MM.1S (cell line): ENCODE results near the gene NCR3LG1.

Source experiments
- DNase-seq: peaks from one replicate; pipeline ENCODE4 v3.0.0-alpha.2; 2015
- H2AFZ ChIP-seq: fragments of 300-600 bp; sonication (generic); 2 replicates; pipeline ENCODE4 v1.6.0; 2016; ENCODE audit warnings: antibody characterized with exemption, low read length
- H3F3A ChIP-seq: fragments of 300-600 bp; sonication (generic); 2 replicates; pipeline ENCODE4 v1.6.1; 2016; ENCODE audit warnings: mild to moderate bottlenecking, antibody characterized with exemption, low read length, moderate library complexity, mixed read lengths; ENCODE audit not compliant: insufficient read depth
- H3K27ac ChIP-seq: fragments of 300-600 bp; sonication (generic); 2 replicates; pipeline ENCODE4 v1.5.1; 2016; ENCODE audit warnings: mild to moderate bottlenecking, low read length
- H3K27me3 ChIP-seq: fragments of 300-600 bp; sonication (generic); replicated peaks from 2 replicates; pipeline ENCODE4 v1.6.0; 2016; ENCODE audit warnings: low read length; ENCODE audit not compliant: insufficient read depth
- H3K36me3 ChIP-seq: fragments of 300-600 bp; sonication (generic); replicated peaks from 2 replicates; pipeline ENCODE4 v1.6.1; 2016; ENCODE audit warnings: mild to moderate bottlenecking, low read length, mixed read lengths; ENCODE audit not compliant: insufficient read depth
- H3K4me1 ChIP-seq: fragments of 300-600 bp; sonication (generic); 2 replicates; pipeline ENCODE4 v1.6.1; 2016; ENCODE audit warnings: low read length, mixed read lengths
- H3K4me2 ChIP-seq: fragments of 300-600 bp; sonication (generic); 2 replicates; pipeline ENCODE4 v1.6.0; 2016; ENCODE audit warnings: low read depth, low read length
- H3K4me3 ChIP-seq: fragments of 300-600 bp; sonication (generic); 2 replicates; pipeline ENCODE4 v1.5.1; 2016; ENCODE audit warnings: low read length, mixed read lengths
- H3K79me2 ChIP-seq: fragments of 300-600 bp; sonication (generic); 2 replicates; pipeline ENCODE4 v1.6.1; 2016; ENCODE audit warnings: mixed run types, low read length, mixed read lengths
- H3K9ac ChIP-seq: fragments of 300-600 bp; sonication (generic); 2 replicates; pipeline ENCODE4 v1.6.1; 2016; ENCODE audit warnings: low read length, mixed read lengths
- H3K9me2 ChIP-seq: fragments of 300-600 bp; sonication (generic); replicated peaks from 2 replicates; pipeline ENCODE4 v1.6.1; 2016; ENCODE audit warnings: mild to moderate bottlenecking, low read length, mixed read lengths; ENCODE audit not compliant: insufficient read depth
- H3K9me3 ChIP-seq: fragments of 300-600 bp; sonication (generic); replicated peaks from 2 replicates; pipeline ENCODE4 v1.6.1; 2016; ENCODE audit warnings: mild to moderate bottlenecking, low read length, mixed read lengths; ENCODE audit not compliant: insufficient read depth
- H4K20me1 ChIP-seq: fragments of 300-600 bp; sonication (generic); 2 replicates; pipeline ENCODE4 v1.6.1; 2016; ENCODE audit warnings: mild to moderate bottlenecking, low read length, moderate library complexity, mixed read lengths; ENCODE audit not compliant: insufficient read depth
- EZH2 ChIP-seq: fragments of 300-600 bp; sonication (generic); optimal IDR thresholded peaks from 2 replicates; pipeline ENCODE3; 2017; ENCODE audit warnings: low read depth, mild to moderate bottlenecking, antibody characterized with exemption, low read length, mixed read lengths
- EZH2phosphoT487 ChIP-seq: fragments of 300-600 bp; sonication (generic); IDR thresholded peaks from 2 replicates; pipeline ENCODE4 v1.6.1; 2018; ENCODE audit warnings: antibody characterized with exemption, low read length
- TF ChIP-seq, protein P1 (sequence below): fragments of 300-600 bp; sonication (generic); IDR thresholded peaks from 2 replicates; pipeline ENCODE4 v1.5.1; 2016; ENCODE audit warnings: antibody characterized with exemption, low read length, mixed read lengths

NCR3LG1 gene

GRCh38 chr11:17383461-17383860 is 31.9 kb downstream of the NCR3LG1 start:
- TF ChIP-seq, protein P1, sequence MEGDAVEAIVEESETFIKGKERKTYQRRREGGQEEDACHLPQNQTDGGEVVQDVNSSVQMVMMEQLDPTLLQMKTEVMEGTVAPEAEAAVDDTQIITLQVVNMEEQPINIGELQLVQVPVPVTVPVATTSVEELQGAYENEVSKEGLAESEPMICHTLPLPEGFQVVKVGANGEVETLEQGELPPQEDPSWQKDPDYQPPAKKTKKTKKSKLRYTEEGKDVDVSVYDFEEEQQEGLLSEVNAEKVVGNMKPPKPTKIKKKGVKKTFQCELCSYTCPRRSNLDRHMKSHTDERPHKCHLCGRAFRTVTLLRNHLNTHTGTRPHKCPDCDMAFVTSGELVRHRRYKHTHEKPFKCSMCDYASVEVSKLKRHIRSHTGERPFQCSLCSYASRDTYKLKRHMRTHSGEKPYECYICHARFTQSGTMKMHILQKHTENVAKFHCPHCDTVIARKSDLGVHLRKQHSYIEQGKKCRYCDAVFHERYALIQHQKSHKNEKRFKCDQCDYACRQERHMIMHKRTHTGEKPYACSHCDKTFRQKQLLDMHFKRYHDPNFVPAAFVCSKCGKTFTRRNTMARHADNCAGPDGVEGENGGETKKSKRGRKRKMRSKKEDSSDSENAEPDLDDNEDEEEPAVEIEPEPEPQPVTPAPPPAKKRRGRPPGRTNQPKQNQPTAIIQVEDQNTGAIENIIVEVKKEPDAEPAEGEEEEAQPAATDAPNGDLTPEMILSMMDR: no peak
- TF ChIP-seq EZH2: no peak
- no peak for TF ChIP-seq EZH2phosphoT487
- Histone ChIP-seq H3K27ac (no peak overlapping the region), H3F3A (0 out of 2 replicates have a peak, but pooled peaks cover 3% of the 10 kb centered on the region), H3K79me2 (0 out of 2 replicates have a peak, but pooled peaks cover 11% of the 10 kb centered on the region), H3K4me1 (peaks cover 18% of the 10 kb centered on the region), H3K9me2 (no peaks in the 10 kb centered on the region), H3K4me2 (no peak overlapping the region), H3K9ac (no peak overlapping the region), H2AFZ (no peak overlapping the region), H3K9me3 (no peaks in the 10 kb centered on the region), H3K36me3 (no peaks in the 10 kb centered on the region), H3K4me3 (no peak overlapping the region), H3K27me3 (no peaks in the 10 kb centered on the region), H4K20me1 (no peaks in the 10 kb centered on the region)
- DNase-seq: no peak

- Histone ChIP-seq H3K4me3 (no peak overlapping the region), H3K4me1 (peaks cover 18% of the 10 kb centered on the region), H3K9me3 (no peaks in the 10 kb centered on the region), H3K27me3 (no peaks in the 10 kb centered on the region), H3K9ac (no peak overlapping the region), H4K20me1 (no peaks in the 10 kb centered on the region), H3K36me3 (no peaks in the 10 kb centered on the region), H2AFZ (no peak overlapping the region), H3F3A (0 out of 2 replicates have a peak, but pooled peaks cover 3% of the 10 kb centered on the region), H3K79me2 (0 out of 2 replicates have a peak, but pooled peaks cover 11% of the 10 kb centered on the region), H3K9me2 (no peaks in the 10 kb centered on the region), H3K27ac (no peak overlapping the region), H3K4me2 (no peak overlapping the region)
- DNase-seq: peak; percentile 79
- TF ChIP-seq, protein P1: peak; percentile 92
- TF ChIP-seq EZH2 (no peak), EZH2phosphoT487 (no peak)
These were observed 32.5 kb downstream of the NCR3LG1 start for GRCh38 chr11:17384002-17384511.

- no peaks in the 10 kb centered on the region for H3K9me3 ChIP-seq
- peaks cover 26% of the 10 kb centered on the region for H3K4me1 ChIP-seq
- no peaks in the 10 kb centered on the region for H3K27me3 ChIP-seq
- peaks cover 10% of the 10 kb centered on the region; the same call in 1 of the 2 replicates for H3F3A ChIP-seq
- H3K36me3 ChIP-seq: no peaks in the 10 kb centered on the region
- H2AFZ ChIP-seq: no peak overlapping the region
- no peak overlapping the region for H3K9ac ChIP-seq
- no peak for DNase-seq
- H4K20me1 ChIP-seq: no peaks in the 10 kb centered on the region
- no peak overlapping the region for H3K27ac ChIP-seq
- H3K4me2 ChIP-seq: peak overlapping the region; percentile 86; the same call in 1 of the 2 replicates
- TF ChIP-seq EZH2 (no peak), EZH2phosphoT487 (no peak)
- TF ChIP-seq, protein P1: no peak
- no peaks in the 10 kb centered on the region for H3K9me2 ChIP-seq
- H3K79me2 ChIP-seq: 0 out of 2 replicates have a peak, but pooled peaks cover 11% of the 10 kb centered on the region
- no peak overlapping the region for H3K4me3 ChIP-seq
These were observed 33.9 kb downstream of the NCR3LG1 start for GRCh38 chr11:17385492-17385891.
